Ovary (tissue), 3 donors: ENCODE data around the gene TRIP13.

Source experiments
- EP300 ChIP-seq: sonication (generic); formaldehyde crosslinking; IDR thresholded peaks from one replicate; pipeline ENCODE4 v1.6.1; 2017; ENCODE audit warnings: antibody characterized with exemption
- POLR2A ChIP-seq: fragments of 450-650 bp; IDR thresholded peaks from one replicate; pipeline ENCODE4 v1.6.1; 2017; ENCODE audit warnings: antibody characterized with exemption, mild to moderate bottlenecking, moderate library complexity
- TF ChIP-seq, protein P1 (sequence below), 3 donors: fragments of 450-650 bp in 2 of 3; fragments of 200-600 bp in 1 of 3; IDR thresholded peaks; one replicate each; pipeline versions ENCODE4 v1.5.1 to v1.8.0; 2016 to 2022; ENCODE audit warnings: antibody characterized with exemption in 3 of 3, mild to moderate bottlenecking in 1 of 3
- donor health status: DM: no; HTN: no; CAD: no.

GRCh38 chr5:962386-962785 is 69.7 kb downstream of the TRIP13 start:
- TF ChIP-seq, protein P1, sequence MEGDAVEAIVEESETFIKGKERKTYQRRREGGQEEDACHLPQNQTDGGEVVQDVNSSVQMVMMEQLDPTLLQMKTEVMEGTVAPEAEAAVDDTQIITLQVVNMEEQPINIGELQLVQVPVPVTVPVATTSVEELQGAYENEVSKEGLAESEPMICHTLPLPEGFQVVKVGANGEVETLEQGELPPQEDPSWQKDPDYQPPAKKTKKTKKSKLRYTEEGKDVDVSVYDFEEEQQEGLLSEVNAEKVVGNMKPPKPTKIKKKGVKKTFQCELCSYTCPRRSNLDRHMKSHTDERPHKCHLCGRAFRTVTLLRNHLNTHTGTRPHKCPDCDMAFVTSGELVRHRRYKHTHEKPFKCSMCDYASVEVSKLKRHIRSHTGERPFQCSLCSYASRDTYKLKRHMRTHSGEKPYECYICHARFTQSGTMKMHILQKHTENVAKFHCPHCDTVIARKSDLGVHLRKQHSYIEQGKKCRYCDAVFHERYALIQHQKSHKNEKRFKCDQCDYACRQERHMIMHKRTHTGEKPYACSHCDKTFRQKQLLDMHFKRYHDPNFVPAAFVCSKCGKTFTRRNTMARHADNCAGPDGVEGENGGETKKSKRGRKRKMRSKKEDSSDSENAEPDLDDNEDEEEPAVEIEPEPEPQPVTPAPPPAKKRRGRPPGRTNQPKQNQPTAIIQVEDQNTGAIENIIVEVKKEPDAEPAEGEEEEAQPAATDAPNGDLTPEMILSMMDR (IDR thresholded peaks at IDR 0.05): no peak
- TF ChIP-seq EP300: no peak
- no peak for TF ChIP-seq POLR2A
